GM21381 (cell line): ENCODE results near the gene NSRP1.
"Not testable (repeated sequence)": the region's sequence is repeated elsewhere in the genome, so short reads cannot be mapped to it uniquely, and the experiment has no call there.

Experiments used
- ATAC-seq: cut with Tn5 transposase; IDR thresholded peaks from one replicate; pipeline ENCODE4 v1.9.1; 2021; ENCODE audit warnings: mild to moderate bottlenecking, moderate library complexity; ENCODE audit not compliant: unreplicated experiment

Gene NSRP1

GRCh38 chr17:30220414-30220813 lies 103.8 kb downstream of the NSRP1 start:
- ATAC-seq, result no peak

DNA sequence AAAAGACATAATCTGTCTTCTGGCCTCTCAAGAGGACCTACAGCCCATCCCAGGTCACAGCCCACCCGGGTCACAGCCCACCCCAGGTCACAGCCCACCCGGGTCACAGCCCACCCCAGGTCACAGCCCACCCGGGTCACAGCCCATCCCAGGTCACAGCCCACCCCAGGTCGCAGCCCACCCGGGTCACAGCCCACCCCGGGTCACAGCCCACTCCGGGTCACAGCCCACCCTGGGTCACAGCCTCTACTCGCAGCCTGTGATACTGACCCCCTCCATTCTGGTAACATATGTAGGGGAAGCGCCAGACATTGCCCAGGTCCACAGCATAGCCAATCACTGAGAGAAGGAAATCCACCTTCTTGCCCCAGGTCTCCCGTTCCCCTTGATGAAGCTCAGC lies 104.7 kb downstream of the NSRP1 start:
- no peak for ATAC-seq

GRCh38 chr17:30222251-30222650 lies 105.6 kb downstream of the NSRP1 start:
- ATAC-seq, result no peak

DNA sequence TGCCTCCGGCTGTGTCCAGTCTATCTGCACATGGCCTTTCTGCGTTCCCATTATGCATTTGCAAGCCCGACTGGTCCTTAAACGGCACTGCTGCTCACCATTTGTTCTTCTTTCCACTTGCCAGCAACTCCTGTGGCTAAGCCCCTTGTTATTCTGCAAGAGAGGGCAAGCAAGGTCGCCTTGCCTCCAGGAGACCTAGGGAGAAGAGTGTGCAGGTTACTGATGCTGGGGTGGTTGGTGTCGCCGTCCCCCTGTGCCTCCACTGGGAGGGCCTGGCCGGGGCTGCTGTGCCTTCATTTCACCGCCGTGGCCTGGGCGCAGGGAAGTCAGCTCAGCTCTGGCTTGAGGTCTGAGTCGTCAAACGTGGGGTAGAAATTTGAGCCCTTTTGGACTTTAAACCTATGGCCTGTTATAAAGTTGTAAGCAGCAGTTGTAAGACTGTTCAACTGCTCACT lies 106.1 kb downstream of the NSRP1 start:
- no peak for ATAC-seq

GRCh38 chr17:30224419-30224960 lies 107.9 kb downstream of the NSRP1 start:
- no peak for ATAC-seq

DNA sequence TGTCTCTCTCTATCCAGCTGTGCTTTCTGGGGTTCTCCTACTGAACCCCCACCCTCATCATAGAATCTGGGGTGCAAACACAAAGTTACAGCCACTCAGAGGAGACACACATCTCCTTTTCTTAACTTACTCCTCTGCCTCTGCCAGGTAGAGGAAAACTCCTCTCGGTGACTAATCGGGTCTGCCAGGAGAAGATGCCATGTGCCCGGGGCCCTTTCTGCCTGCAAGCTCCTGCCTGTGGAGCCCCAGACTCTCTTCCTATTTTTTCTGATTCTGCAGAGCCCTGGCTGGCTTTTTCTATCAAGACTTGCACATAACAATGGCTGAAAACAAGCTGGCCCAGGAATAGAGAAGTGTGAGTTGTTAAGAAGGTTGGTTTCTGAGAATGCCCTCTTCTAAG lies 108.5 kb downstream of the NSRP1 start:
- ATAC-seq, result no peak

DNA sequence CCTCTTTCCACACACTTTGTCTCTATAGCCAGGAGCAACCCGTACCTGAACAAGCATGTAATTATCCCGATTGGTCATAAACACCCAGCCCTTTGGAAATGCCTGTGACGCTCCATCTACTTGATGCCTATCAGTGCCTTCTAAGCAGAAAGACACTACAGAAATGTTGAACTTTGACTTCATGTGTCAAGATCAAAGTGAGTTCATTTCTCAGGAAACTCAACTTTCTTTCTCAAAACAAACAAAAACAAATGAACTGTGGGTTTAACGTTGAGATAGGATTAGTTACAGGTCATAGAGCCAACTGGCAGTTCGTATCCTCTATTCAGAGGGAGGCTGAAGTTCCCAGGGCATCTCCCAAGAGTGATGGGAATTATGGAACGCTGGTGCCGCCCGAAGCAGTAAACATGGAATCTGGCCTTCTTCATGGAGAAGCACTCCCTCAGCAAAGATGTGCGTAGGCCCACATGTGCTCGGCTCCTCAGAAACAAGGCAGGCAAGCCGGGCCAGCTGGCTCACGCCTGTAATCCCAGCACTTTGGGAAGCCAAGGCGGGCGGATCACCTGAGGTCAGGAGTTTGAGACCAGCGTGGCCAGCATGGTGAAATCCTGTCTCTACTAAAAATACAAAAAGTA lies 109.4 kb downstream of the NSRP1 start:
- no peak for ATAC-seq

GRCh38 chr17:30226878-30227277 lies 110.3 kb downstream of the NSRP1 start:
- no peak for ATAC-seq

DNA sequence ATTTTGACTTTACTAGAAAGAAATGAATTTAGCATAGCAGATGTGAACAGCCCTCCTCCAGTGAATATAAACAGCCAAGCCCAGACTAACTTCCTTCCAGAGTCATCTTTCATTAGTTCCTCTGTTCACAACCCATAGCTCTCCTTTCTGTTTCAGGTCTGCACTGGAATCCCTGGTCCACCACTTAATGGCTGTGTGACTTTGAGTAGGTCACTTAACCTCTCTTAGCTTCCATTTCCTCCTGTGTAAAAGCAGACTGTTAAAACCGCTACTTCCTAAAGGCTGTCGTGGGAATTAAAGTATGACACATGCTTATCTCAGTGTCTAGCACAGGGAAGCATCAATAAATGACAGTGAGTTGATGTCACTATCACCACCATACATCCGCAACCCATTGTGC lies 111.4 kb downstream of the NSRP1 start:
- ATAC-seq, result no peak

GRCh38 chr17:30229012-30229411 lies 112.4 kb downstream of the NSRP1 start:
- no peak for ATAC-seq

GRCh38 chr17:30230009-30230408 lies 113.4 kb downstream of the NSRP1 start:
- not testable (repeated sequence) for ATAC-seq

GRCh38 chr17:30230596-30231125 lies 114.0 kb downstream of the NSRP1 start:
- no peak for ATAC-seq

DNA sequence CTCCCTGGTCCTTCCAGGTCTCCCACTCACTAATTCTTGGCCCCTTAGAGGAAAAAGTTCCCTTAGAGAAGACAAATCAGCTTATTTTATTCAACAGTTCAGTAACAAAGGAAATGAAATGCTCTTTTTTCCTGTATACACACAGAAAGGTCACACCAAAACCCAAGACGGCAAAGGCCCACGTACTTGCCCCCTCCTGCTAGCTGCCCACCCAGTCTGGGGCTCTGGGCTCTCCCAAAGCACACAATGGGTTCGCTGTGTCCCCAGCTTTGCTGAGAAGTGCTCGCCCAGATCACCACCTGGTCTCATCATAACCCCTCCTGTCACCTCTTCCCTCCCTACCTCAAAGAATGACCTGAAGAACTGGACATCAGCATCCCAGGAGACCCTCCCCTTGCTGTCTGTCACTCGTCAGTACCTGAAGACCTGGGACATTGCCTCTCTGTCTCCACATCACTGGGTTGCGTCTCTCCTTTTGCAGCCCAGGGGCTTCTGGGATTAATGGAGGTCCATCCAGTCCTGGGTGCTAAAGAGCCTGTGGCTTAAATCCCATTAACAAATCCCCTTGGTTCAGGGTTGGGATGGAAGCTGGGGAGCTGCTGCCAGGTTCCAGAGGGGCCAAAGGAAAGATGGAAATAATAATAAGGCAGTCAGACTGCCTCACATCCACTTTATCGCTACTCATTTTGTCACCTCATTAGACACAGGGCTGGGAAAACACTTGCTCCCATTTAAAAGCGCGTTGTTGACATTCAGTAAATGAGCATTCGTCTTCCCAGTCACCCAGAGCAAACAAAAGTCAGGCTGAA lies 115.6 kb downstream of the NSRP1 start:
- no peak for ATAC-seq

GRCh38 chr17:30232824-30233427 lies 116.3 kb downstream of the NSRP1 start:
- ATAC-seq, result no peak

DNA sequence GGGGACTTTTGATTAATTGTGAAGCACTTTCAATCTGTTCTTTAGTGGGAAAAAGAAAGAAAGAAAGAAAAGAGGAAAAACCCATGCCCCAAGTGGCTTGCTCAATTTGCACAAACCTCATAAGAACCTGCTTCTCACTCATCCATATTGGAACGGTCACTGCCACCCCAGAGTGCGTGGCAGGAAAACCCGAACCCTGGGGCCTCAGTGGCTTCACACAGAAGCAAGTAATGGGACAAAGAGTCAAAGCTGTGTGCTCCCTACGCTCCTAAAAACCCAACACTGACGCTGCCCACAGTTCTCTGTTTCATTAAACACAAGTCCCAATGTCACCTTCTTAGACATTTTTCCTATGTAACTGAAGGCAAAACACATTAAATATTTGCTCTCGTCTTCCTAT lies 117.7 kb downstream of the NSRP1 start:
- no peak for ATAC-seq

DNA sequence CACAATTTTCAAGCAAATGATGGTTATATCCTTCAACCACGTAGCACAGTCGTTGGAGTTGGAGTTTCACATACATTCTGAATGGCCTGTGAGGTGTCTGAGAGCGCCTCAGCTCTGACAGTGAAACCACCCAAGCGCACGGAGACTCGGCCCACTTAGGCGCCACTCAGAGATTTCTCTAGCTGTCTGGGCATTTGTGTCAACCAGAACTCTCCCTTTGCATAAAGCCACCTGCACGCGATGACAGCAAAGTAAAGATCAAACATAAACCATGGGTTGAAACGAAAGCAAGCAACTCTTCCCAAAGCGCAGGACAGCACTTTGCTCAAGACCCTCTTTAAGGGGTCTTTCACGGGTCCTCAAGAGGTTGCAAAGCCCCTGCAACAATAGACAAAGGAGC lies 118.3 kb downstream of the NSRP1 start:
- ATAC-seq, result no peak

GRCh38 chr17:30235386-30236296 lies 119.0 kb downstream of the NSRP1 start, which contains the start of gene SLC6A4:
SLC6A4 (minus strand) TSS chr17:30235697; CDS start chr17:30221958, 13,739 bp downstream.
- ATAC-seq, result no peak
